ENCODE data around the gene TRMT5.

TRMT5 gene

GRCh38 chr14:60946773-60947172 lies 34.1 kb downstream of the TRMT5 start:
- no peaks in the 10 kb centered on the region for H4K20me1 ChIP-seq (ENCODE audit: insufficient read depth, low read length)
- DNase-seq: no peak
- TF ChIP-seq EZH2phosphoT487 (IDR thresholded peaks at IDR 0.05; ENCODE audit: low read length): no peak
- TF ChIP-seq EZH2 (optimal IDR thresholded peaks at IDR 0.05; ENCODE audit: low read depth, low read length): no peak
- TF ChIP-seq CTCF (IDR thresholded peaks at IDR 0.05; ENCODE audit: low read length): no peak
- no peaks in the 10 kb centered on the region for H3F3A ChIP-seq (ENCODE audit: insufficient read depth, low read length)
- no peaks in the 10 kb centered on the region for H3K27me3 ChIP-seq (replicated peaks; ENCODE audit: insufficient read depth, low read length)
- no peak overlapping the region for H2AFZ ChIP-seq (ENCODE audit: low read length)
- H3K4me3 ChIP-seq (ENCODE audit: low read length): no peak overlapping the region
- H3K27ac ChIP-seq (ENCODE audit: low read length): no peak overlapping the region
- H3K4me1 ChIP-seq (ENCODE audit: low read length): no peaks in the 10 kb centered on the region
- H3K9me2 ChIP-seq (replicated peaks; ENCODE audit: insufficient read depth, low read length): no peaks in the 10 kb centered on the region
- H3K9ac ChIP-seq (ENCODE audit: low read length): no peak overlapping the region
- no peaks in the 10 kb centered on the region for H3K36me3 ChIP-seq (replicated peaks; ENCODE audit: insufficient read depth, low read length)
- no peaks in the 10 kb centered on the region for H3K9me3 ChIP-seq (replicated peaks; ENCODE audit: insufficient read depth, low read length)
- no peaks in the 10 kb centered on the region for H3K79me2 ChIP-seq (ENCODE audit: low read length)
- no peak overlapping the region for H3K4me2 ChIP-seq (ENCODE audit: low read depth, low read length)

GRCh38 chr14:60945984-60946383 lies 34.9 kb downstream of the TRMT5 start:
- H3F3A ChIP-seq (ENCODE audit: insufficient read depth, low read length): no peaks in the 10 kb centered on the region
- TF ChIP-seq EZH2phosphoT487 (IDR thresholded peaks at IDR 0.05; ENCODE audit: low read length) (no peak), CTCF (IDR thresholded peaks at IDR 0.05; ENCODE audit: low read length) (no peak), EZH2 (optimal IDR thresholded peaks at IDR 0.05; ENCODE audit: low read depth, low read length) (no peak)
- no peak overlapping the region for H3K27ac ChIP-seq (ENCODE audit: low read length)
- H3K27me3 ChIP-seq (replicated peaks; ENCODE audit: insufficient read depth, low read length): no peaks in the 10 kb centered on the region
- H3K36me3 ChIP-seq (replicated peaks; ENCODE audit: insufficient read depth, low read length): no peaks in the 10 kb centered on the region
- no peak overlapping the region for H3K4me3 ChIP-seq (ENCODE audit: low read length)
- no peak overlapping the region for H3K4me2 ChIP-seq (ENCODE audit: low read depth, low read length)
- H2AFZ ChIP-seq (ENCODE audit: low read length): no peak overlapping the region
- H3K79me2 ChIP-seq (ENCODE audit: low read length): no peaks in the 10 kb centered on the region
- no peak for DNase-seq
- no peaks in the 10 kb centered on the region for H4K20me1 ChIP-seq (ENCODE audit: insufficient read depth, low read length)
- H3K9ac ChIP-seq (ENCODE audit: low read length): no peak overlapping the region
- no peaks in the 10 kb centered on the region for H3K9me2 ChIP-seq (replicated peaks; ENCODE audit: insufficient read depth, low read length)
- no peaks in the 10 kb centered on the region for H3K9me3 ChIP-seq (replicated peaks; ENCODE audit: insufficient read depth, low read length)
- no peaks in the 10 kb centered on the region for H3K4me1 ChIP-seq (ENCODE audit: low read length)

GRCh38 chr14:60944204-60944603 lies 36.7 kb downstream of the TRMT5 start:
- H3K4me1 ChIP-seq (ENCODE audit: low read length): no peaks in the 10 kb centered on the region
- no peaks in the 10 kb centered on the region for H4K20me1 ChIP-seq (ENCODE audit: insufficient read depth, low read length)
- H3K4me3 ChIP-seq (ENCODE audit: low read length): no peak overlapping the region
- no peak overlapping the region for H3K4me2 ChIP-seq (ENCODE audit: low read depth, low read length)
- no peaks in the 10 kb centered on the region for H3K27me3 ChIP-seq (replicated peaks; ENCODE audit: insufficient read depth, low read length)
- H3F3A ChIP-seq (ENCODE audit: insufficient read depth, low read length): no peaks in the 10 kb centered on the region
- H2AFZ ChIP-seq (ENCODE audit: low read length): no peak overlapping the region
- no peaks in the 10 kb centered on the region for H3K9me3 ChIP-seq (replicated peaks; ENCODE audit: insufficient read depth, low read length)
- H3K36me3 ChIP-seq (replicated peaks; ENCODE audit: insufficient read depth, low read length): no peaks in the 10 kb centered on the region
- no peak for DNase-seq
- H3K9ac ChIP-seq (ENCODE audit: low read length): no peak overlapping the region
- H3K27ac ChIP-seq (ENCODE audit: low read length): no peak overlapping the region
- H3K9me2 ChIP-seq (replicated peaks; ENCODE audit: insufficient read depth, low read length): no peaks in the 10 kb centered on the region
- no peaks in the 10 kb centered on the region for H3K79me2 ChIP-seq (ENCODE audit: low read length)
- TF ChIP-seq CTCF (IDR thresholded peaks at IDR 0.05; ENCODE audit: low read length) (no peak), EZH2phosphoT487 (IDR thresholded peaks at IDR 0.05; ENCODE audit: low read length) (no peak), EZH2 (optimal IDR thresholded peaks at IDR 0.05; ENCODE audit: low read depth, low read length) (no peak)

All from MM.1S (cell line).